Neuron (in vitro differentiated cells): ENCODE data around the gene MARCKSL1.
A peak's percentile ranks its signal among the peaks of the same experiment; 100 is the strongest.

Experiments used
- H2AFZ ChIP-seq: one replicate; pipeline ENCODE4 v1.6.1; 2013; ENCODE audit warnings: low read depth, mild to moderate bottlenecking, inconsistent platforms, low read length, moderate library complexity
- H3K27me3 ChIP-seq: one replicate; pipeline ENCODE4 v1.6.1; 2013; ENCODE audit warnings: low read length; ENCODE audit not compliant: insufficient read depth
- H3K36me3 ChIP-seq: one replicate; pipeline ENCODE4 v1.6.1; 2013; ENCODE audit warnings: low read length; ENCODE audit not compliant: insufficient read depth
- H3K4me1 ChIP-seq: one replicate; pipeline ENCODE4 v1.6.1; 2013; ENCODE audit warnings: low read length; ENCODE audit not compliant: insufficient read depth
- H3K4me3 ChIP-seq: 2 replicates; pipeline ENCODE4 v1.5.1; 2013; ENCODE audit warnings: mild to moderate bottlenecking, low read length, moderate library complexity
- H3K9me3 ChIP-seq: one replicate; pipeline ENCODE4 v1.6.1; 2013; ENCODE audit warnings: low read length

Gene MARCKSL1

DNA sequence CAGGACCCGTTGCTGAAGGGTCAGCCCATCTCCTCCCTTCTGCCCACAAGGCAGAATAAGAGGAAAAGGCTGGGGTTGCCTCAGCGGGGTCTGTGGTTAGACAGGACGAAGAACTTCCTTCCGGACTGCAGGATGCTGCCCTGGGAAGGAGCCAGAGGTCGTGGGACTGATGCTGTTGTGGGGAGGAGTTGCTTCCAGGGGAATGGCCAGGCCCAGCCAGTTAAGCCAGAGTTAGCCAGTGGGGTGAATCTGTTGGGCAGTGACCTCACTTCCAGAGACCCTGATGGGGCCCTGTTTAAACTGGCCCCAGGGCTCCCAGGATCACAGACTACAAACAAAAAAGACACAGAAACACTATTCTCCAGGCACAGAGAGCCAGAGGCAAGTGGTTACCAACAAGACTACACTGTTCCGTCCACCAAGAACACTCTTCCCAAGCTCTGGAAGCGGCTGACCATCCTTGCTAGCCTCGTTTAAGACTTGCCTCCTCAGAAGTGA lies 13.2 kb upstream of the MARCKSL1 start:
- H3K27me3 ChIP-seq, result no peaks in the 10 kb centered on the region
- no peaks in the 10 kb centered on the region for H3K36me3 ChIP-seq
- H3K4me1 ChIP-seq, result peaks cover 21% of the 10 kb centered on the region
- no peaks in the 10 kb centered on the region for H3K9me3 ChIP-seq
- H3K4me3 ChIP-seq, result no peak overlapping the region
- H2AFZ ChIP-seq, result no peak overlapping the region

DNA sequence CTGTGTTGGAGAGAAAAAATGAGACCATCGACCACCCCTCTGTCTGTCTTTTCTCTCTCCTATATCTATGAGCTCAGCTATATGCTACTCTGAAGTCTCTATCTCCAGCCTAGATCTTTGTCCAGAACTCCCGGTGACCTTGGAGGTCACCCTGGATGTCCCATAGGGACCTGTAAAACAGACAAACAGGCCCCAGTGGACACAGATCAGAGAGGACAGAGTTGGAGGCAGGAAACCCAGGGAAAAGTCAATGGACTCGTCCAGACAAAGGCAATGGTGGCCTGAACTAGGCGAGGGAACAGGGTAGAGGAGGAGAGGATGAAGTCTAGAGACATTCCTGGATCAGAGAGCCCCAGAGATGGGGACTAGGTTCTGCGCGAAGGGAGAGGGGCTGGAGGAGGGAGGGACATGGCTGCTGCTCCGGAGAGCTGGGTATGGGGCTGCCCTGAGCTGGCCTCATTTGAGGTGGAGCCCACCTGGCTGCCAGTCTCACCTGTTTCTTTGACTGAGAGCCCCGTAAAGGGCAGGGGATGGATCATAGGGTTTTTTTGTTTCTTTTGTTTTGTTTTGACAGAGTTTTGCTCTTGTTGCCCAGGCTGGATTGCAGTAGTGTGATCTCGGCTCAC lies 10.6 kb upstream of the MARCKSL1 start:
- no peaks in the 10 kb centered on the region for H3K9me3 ChIP-seq
- no peak overlapping the region for H2AFZ ChIP-seq
- H3K4me1 ChIP-seq, result no peaks in the 10 kb centered on the region
- H3K36me3 ChIP-seq, result no peaks in the 10 kb centered on the region
- H3K4me3 ChIP-seq, result no peak overlapping the region
- no peaks in the 10 kb centered on the region for H3K27me3 ChIP-seq

DNA sequence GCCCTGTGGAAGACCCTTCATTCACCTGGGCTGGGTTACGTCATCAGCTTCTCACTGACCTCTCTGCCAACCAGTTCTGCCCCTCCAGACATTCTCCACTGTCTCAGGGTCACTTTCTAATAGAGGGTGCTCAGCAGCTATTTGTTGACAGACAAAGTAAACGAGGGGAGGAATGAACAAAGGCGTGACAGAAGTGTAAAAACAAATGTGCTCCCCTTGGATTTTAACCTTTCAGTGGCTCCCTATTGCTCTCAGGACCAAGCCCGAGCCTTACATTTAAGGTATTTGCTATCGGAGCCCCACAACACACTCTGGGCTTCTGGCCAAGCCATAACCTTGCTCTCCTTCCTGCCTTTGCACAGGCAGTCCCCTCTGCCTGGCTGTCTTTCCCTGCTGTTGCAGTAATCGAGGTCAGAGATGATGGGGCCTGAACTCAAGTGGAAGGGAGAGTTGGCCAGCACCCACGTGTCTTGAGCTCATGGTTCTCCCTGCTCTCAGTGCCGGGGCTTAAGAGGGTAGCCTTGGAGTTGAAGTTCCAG lies 9.3 kb upstream of the MARCKSL1 start:
- Histone ChIP-seq H3K36me3 (no peaks in the 10 kb centered on the region), H3K9me3 (no peaks in the 10 kb centered on the region), H3K4me3 (no peak overlapping the region), H3K27me3 (no peaks in the 10 kb centered on the region), H2AFZ (no peak overlapping the region), H3K4me1 (no peaks in the 10 kb centered on the region)

DNA sequence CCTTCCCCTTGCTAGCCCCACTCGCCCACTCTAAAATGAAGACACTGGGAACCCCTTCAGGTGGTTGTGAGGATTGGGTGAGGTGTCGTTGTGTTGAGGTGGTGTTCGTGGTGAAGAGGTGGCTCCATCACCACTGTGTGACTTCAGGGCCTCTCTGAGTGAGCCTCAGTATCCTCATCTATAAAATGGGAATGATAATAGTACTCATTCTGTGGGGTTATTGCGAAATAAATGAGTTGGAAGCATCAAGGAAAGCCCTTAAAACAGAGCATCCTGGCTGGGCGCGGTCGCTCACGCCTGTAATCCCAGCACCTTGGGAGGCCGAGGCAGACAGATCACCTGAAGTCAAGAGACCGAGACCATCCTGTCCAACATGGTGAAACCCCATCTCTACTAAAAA lies 6.7 kb upstream of the MARCKSL1 start:
- H3K4me1 ChIP-seq, result peaks cover 14% of the 10 kb centered on the region
- no peaks in the 10 kb centered on the region for H3K27me3 ChIP-seq
- no peaks in the 10 kb centered on the region for H3K9me3 ChIP-seq
- no peak overlapping the region for H2AFZ ChIP-seq
- no peak overlapping the region for H3K4me3 ChIP-seq
- no peaks in the 10 kb centered on the region for H3K36me3 ChIP-seq

DNA sequence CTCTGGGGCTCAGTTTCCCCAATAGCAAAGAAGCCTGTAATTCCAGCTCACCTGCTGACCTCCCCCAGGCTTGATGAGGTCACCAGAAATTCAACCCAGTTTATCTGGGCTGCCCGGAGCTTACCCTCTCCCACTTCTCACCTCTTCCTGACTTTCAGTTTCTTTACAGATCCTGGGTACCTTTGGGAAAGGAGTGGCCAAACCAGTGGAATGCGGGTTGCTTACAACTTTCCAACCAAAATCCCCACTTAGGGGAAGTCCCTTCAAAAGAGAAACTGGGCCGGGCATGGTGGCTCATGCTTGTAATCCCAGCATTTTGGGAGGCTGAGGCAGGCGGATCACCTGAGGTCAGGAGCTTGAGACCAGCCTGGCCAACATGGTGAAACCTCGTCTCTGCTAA lies 5.9 kb upstream of the MARCKSL1 start:
- Histone ChIP-seq H3K4me3 (no peak overlapping the region), H3K36me3 (no peaks in the 10 kb centered on the region), H2AFZ (no peak overlapping the region), H3K9me3 (no peaks in the 10 kb centered on the region), H3K4me1 (peaks cover 22% of the 10 kb centered on the region), H3K27me3 (no peaks in the 10 kb centered on the region)

DNA sequence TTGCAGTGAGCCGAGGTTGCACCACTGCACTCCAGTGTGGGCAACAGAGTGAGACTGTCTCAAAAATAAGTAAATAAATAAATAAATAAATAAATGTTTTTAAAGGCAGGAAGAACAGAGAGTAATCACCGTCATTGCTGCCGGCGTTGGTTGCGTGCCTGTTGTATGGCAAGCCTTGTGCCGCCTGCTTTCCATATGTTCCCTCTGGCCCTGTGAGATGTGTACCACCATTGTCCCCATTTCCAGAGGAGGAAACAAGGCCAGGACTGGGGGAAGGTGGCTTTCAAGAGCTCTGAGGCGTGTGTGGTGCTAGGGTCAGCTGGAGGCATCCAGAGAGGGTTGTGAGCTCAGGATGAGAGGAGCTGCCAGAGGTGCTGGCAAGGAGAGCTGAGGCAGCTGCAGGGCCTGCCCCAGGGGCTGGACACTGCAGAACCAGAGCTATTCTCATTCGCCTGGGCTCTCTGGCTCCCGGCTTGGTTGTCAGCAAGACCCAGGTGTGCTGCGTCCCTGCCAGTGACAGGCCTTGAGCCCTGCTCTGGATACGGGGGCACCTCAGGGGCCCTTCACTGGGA lies 5.2 kb upstream of the MARCKSL1 start:
- H3K9me3 ChIP-seq, result no peaks in the 10 kb centered on the region
- peaks cover 28% of the 10 kb centered on the region for H3K4me1 ChIP-seq
- H3K4me3 ChIP-seq, result no peak overlapping the region
- H3K27me3 ChIP-seq, result no peaks in the 10 kb centered on the region
- H3K36me3 ChIP-seq, result no peaks in the 10 kb centered on the region
- no peak overlapping the region for H2AFZ ChIP-seq

DNA sequence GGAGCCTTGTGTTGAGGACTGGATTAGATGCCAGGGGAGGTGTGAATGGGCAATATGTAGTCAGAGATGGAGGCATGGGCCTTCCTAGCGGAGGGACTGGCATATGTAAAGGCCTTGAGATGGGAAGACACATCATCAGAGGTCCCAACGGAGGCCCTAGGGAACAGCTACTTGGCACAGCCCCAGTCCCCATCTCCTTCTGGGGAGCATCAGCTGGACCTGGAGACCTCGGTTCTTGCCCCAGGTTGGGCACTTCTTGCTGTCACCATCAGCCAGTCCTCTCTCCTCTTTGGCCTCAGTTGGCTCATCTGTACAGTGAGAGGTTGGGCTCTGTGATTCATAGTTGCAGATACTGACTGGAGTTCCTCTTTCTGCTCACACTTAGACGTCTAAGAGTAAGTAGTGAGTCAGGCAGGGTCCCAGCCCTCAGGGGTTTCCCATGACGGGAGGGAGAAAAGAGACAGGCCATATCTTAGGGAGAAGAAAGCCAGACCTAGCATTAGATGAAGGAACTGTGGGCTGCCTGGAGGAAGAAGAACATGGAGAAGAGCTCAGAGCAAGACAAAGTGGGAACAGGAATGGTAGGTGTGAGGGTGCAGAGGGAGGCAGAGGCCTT lies 3.4 kb upstream of the MARCKSL1 start:
- peaks cover 6% of the 10 kb centered on the region for H3K36me3 ChIP-seq
- H2AFZ ChIP-seq, result no peak overlapping the region
- no peaks in the 10 kb centered on the region for H3K9me3 ChIP-seq
- peaks cover 32% of the 10 kb centered on the region for H3K4me1 ChIP-seq
- H3K4me3 ChIP-seq, result no peak overlapping the region
- H3K27me3 ChIP-seq, result no peaks in the 10 kb centered on the region

DNA sequence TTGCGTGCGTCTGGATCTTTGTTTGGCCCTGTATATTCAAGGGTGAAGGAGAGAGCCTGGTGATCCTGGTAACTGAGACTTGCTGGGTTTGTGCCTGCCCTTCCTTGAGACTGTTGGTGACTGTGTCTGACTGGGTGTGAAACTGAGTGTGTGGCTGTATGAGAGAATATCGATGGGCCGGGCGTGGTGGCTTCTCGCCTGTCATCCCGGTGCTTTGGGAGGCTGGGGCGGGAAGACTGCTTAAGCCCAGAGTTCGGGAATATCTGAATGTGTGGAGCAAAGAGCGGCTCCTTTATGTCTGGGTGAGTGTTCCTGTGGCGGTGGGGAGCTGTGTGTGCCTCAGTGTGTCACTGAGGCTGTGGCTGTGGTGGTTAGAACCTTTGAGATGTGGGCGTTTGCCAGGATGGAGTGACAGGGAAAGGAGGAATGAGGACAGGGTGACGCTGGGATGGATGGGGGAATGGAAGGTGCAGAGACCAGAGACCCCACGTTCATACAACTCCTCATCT lies 2.7 kb upstream of the MARCKSL1 start:
- Histone ChIP-seq H3K4me3 (no peak overlapping the region), H3K9me3 (no peaks in the 10 kb centered on the region), H3K36me3 (peaks cover 14% of the 10 kb centered on the region), H3K4me1 (peaks cover 39% of the 10 kb centered on the region), H3K27me3 (no peaks in the 10 kb centered on the region), H2AFZ (no peak overlapping the region)

DNA sequence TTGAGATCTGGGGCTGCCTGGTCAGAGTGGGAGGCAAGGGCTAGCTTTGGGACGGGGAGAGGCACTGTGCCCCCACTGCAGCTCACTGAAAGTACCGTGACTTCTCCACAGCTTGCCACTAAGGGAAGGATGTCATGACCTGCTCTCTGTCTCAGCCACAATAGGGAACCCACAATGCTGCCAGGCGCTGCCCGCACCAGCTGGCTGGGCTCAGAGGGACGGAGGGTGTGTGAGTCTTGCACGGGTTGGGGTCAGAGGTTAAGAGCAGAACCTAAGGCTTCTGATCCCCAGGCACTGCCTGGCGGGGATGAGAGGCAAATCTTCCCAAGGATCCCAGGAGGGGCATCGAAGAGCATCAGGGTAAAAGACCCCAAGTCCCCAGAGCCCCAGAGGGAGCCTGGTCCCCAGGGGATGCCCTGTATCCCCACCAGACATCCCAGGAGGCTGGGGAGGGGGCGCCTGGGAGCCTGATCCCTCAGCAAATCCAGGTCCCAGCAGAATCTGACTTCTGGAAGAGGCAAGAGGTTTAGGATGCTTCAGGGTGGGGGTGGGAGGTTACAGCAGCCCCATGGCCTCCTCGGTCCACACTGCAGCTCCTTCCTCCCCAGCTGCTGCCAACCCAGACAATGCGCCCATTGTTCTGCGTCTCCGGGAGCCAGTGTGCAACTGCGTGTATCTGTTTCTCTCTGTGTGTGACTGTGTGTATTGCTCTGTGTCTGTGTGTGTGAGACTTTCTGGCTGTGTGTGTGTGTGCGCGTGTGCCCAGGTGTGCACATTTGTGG lies 2.0 kb upstream of the MARCKSL1 start:
- no peaks in the 10 kb centered on the region for H3K27me3 ChIP-seq
- H3K9me3 ChIP-seq, result no peaks in the 10 kb centered on the region
- no peak overlapping the region for H3K4me3 ChIP-seq
- no peak overlapping the region for H2AFZ ChIP-seq
- peaks cover 20% of the 10 kb centered on the region for H3K36me3 ChIP-seq
- H3K4me1 ChIP-seq, result peaks cover 46% of the 10 kb centered on the region

DNA sequence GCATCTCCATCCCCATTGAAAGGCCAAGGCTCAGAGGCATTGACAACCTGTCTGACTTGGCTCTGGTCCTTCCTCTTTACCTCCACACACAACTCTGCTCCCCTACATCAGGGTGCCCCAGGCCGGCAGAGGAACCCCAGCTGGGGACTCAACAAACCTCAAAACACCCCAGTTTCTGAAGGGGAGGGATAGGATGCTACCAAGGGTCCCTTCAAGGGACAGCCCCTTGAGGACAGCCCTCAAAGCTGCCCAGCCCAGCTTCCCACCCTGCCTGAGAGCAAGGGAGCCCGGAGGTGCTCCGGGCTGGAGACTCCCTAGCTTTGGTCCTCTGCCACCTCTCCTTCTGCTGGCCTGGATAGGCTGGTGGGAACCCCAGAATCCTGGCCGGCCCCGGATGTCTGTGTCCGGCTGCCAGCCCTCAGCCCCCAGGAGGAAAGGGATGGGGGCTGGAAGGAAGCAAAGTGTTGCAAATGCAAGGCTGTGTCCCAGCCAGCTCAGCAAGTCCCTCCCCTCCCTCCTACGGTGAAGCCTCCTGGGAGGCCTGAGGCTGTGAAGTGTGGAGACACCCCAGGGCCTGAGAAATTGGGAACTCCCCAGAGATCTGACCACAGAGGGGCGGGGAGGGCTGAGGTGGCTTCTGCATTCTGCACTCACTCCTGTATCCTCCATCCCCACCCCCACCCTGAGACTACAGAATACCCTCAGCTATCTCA lies 1.1 kb upstream of the MARCKSL1 start:
- no peaks in the 10 kb centered on the region for H3K9me3 ChIP-seq
- no peaks in the 10 kb centered on the region for H3K27me3 ChIP-seq
- no peak overlapping the region for H2AFZ ChIP-seq
- peaks cover 46% of the 10 kb centered on the region for H3K4me1 ChIP-seq
- H3K36me3 ChIP-seq, result peaks cover 29% of the 10 kb centered on the region
- H3K4me3 ChIP-seq, result no peak overlapping the region

DNA sequence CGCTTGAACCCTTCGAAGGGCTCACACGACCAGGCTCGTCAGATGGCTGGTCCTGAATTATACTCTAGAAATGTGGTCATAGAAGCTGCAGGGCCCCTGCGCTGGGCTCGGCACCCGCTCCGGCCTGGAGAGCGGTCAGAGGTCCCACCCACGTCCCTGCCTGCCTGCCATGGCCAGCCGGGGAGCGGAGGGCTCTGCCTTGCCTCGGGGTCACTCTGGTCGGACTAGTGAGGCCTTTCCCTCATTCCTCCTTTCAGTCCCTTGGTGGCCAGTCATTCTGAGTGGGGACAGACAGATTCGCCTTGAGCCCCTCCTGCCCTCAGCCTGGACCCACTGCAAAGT lies 529 bp upstream of the MARCKSL1 start:
- Histone ChIP-seq H3K4me3 (peak overlapping the region; percentile 58), H3K9me3 (no peaks in the 10 kb centered on the region), H3K36me3 (peaks cover 33% of the 10 kb centered on the region), H3K4me1 (peaks cover 46% of the 10 kb centered on the region), H3K27me3 (no peaks in the 10 kb centered on the region), H2AFZ (no peak overlapping the region)

DNA sequence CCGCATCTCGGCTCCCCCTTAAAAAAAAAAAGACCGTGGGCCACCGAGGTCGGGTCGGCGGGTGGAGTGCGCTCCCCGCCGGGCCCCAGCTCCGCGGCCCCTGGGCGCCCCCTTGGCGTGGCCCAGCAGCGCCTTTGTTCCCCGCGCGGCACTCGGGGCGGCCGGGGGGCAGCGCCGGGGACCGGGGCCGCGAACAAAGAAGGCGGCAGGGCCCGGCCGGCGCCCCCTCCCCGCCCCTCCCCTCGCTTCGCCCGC lies 571 bp downstream of the MARCKSL1 start:
- no peaks in the 10 kb centered on the region for H3K9me3 ChIP-seq
- no peak overlapping the region for H2AFZ ChIP-seq
- H3K36me3 ChIP-seq, result peaks cover 36% of the 10 kb centered on the region
- peaks cover 46% of the 10 kb centered on the region for H3K4me1 ChIP-seq
- peak overlapping the region; percentile 58 for H3K4me3 ChIP-seq
- no peaks in the 10 kb centered on the region for H3K27me3 ChIP-seq
